ENCODE results near the gene MXD3. TPM values are rescaled to one million over a fixed set of nuclear protein-coding genes. Genes with fewer than 3 reads are reported as not detected.
"Not testable (repeated sequence)": the region's sequence is repeated elsewhere in the genome, so short reads cannot be mapped to it uniquely, and the experiment has no call there.

The MXD3 gene
- total RNA-seq, 1 experiment from 2014 or later, result 121 TPM

DNA sequence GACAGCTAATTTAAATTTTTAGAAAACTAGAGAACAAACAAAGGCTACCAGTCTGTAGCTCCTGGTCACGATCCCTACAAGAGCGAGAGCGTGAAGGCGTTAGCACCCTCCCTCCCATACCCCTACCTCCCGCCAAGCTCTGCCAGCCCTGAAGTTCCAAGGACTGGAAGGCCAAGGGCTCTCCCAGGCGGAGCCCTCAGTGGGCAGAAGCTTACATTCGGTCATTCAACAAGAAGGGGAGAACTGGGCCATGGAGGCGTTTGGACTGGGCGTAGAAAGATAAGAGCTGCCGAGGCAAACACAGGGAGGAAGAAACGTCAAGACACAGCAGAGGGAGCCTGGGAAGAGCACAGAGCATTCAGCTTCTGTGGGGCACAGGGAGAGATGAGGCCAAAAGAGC is 3.0 kb downstream of the MXD3 start:
- H3K27me3 ChIP-seq (replicated peaks), result no peaks in the 10 kb centered on the region
- H3K27ac ChIP-seq, result no peak overlapping the region
- peaks cover 46% of the 10 kb centered on the region for H3K4me1 ChIP-seq (replicated peaks)
- H3K36me3 ChIP-seq, result peaks cover 76% of the 10 kb centered on the region
- H3K4me3 ChIP-seq, result no peak overlapping the region
- DNase-seq (ENCODE audit: low read depth in 1 of 2, low spot score in 2 of 2), result no peak
- no peaks in the 10 kb centered on the region for H3K9me3 ChIP-seq (replicated peaks)

DNA sequence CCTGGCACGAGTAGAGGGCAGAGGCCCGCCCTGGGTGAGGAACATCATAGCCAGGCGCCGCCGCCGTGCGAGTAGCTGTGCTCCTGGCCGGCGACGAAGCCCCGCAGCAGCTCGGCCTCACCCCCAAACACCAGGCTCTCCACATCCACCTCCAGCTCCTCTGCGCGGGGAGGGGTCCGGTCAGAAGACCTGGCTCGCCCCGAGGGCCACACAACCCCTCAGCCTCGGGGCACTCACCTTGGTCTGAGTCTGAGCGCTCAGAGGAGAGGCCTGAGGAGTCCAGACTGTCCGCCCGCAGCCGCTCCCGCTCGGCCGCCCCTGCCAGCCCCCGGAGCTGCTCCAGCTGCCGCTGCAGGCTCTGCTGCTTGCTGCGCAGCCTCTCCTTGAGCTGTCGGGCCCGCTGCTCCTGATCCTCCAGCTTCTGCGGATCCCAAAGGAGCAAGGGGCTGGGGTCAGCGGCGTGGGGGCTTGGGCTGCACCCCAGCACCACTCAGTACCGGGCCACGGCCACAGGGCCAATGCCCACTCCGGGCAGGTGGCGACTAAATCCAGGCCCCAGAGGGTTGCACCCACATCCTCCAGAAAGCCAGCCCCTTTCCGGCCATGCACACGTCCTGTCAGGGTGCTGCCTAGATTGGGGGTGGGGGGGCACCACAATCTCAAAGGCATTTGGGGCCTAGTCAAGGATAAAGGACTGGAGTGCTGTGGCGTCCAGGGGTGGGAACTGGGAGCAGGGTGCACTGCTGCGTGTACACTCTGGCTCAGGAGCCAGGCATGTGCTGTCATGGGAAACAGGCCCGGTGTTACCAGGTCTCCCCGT is 3.9 kb downstream of the MXD3 start:
- H3K27me3 ChIP-seq (replicated peaks), result no peaks in the 10 kb centered on the region
- peak in 1 of 2 experiments; percentile 52 for DNase-seq (ENCODE audit: low read depth in 1 of 2, low spot score in 2 of 2)
- peaks cover 40% of the 10 kb centered on the region for H3K4me1 ChIP-seq (replicated peaks)
- peaks cover 82% of the 10 kb centered on the region for H3K36me3 ChIP-seq
- H3K4me3 ChIP-seq, result no peak overlapping the region
- H3K9me3 ChIP-seq (replicated peaks), result no peaks in the 10 kb centered on the region
- no peak overlapping the region for H3K27ac ChIP-seq

GRCh38 chr5:177306674-177307543 is 4.8 kb downstream of the MXD3 start:
- Histone ChIP-seq H3K9me3 (replicated peaks) (no peaks in the 10 kb centered on the region), H3K36me3 (peaks cover 91% of the 10 kb centered on the region), H3K27me3 (replicated peaks) (no peaks in the 10 kb centered on the region), H3K27ac (no peak overlapping the region), H3K4me1 (replicated peaks) (peaks cover 44% of the 10 kb centered on the region), H3K4me3 (no peak overlapping the region)
- no peak for DNase-seq (ENCODE audit: low read depth in 1 of 2, low spot score in 2 of 2)

- not testable (repeated sequence) for H3K27me3 ChIP-seq (replicated peaks); H3K9me3 ChIP-seq (replicated peaks); DNase-seq (ENCODE audit: low read depth in 1 of 2, low spot score in 2 of 2); H3K4me3 ChIP-seq; H3K27ac ChIP-seq
- H3K4me1 ChIP-seq (replicated peaks), result peaks cover 52% of the 10 kb centered on the region
- H3K36me3 ChIP-seq, result peaks cover 94% of the 10 kb centered on the region
These were observed 5.5 kb downstream of the MXD3 start for GRCh38 chr5:177306103-177306640.

- peak in 1 of 2 experiments; percentile 54 for DNase-seq (ENCODE audit: low read depth in 1 of 2, low spot score in 2 of 2)
- no peaks in the 10 kb centered on the region for H3K27me3 ChIP-seq (replicated peaks)
- H3K27ac ChIP-seq, result no peak overlapping the region
- peaks cover 49% of the 10 kb centered on the region for H3K4me1 ChIP-seq (replicated peaks)
- H3K36me3 ChIP-seq, result peaks cover 92% of the 10 kb centered on the region
- H3K4me3 ChIP-seq, result peak overlapping the region; percentile 78
- no peaks in the 10 kb centered on the region for H3K9me3 ChIP-seq (replicated peaks)
These were observed 7.1 kb downstream of the MXD3 start for GRCh38 chr5:177304392-177305119.

DNA sequence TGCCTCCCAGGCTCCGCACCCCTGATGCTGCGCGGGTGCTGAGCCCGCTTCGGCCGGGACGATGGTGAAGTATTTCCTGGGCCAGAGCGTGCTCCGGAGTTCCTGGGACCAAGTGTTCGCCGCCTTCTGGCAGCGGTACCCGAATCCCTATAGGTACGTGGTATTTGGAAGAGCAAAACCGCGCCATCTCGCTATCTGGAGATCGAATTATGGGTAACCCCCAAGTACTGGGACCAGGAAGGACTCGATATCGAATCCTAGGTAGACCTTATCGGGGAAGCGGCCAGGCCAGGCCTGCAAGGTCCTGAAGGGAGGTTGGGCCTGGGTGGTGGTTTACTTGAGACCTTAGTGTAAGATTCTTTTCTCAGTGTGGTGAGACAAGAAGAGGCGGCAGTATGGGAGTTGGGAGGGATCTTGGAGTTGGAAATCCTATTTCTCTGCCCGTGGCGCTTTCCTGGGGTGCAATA is 7.7 kb downstream of the MXD3 start:
- Histone ChIP-seq H3K9me3 (replicated peaks) (no peaks in the 10 kb centered on the region), H3K27ac (peak overlapping the region; percentile 57), H3K27me3 (replicated peaks) (no peaks in the 10 kb centered on the region), H3K4me3 (peak overlapping the region; percentile 78), H3K36me3 (peaks cover 91% of the 10 kb centered on the region), H3K4me1 (replicated peaks) (peaks cover 45% of the 10 kb centered on the region)
- peak; percentile 53 to 57 for DNase-seq (ENCODE audit: low read depth in 1 of 2, low spot score in 2 of 2)

DNA sequence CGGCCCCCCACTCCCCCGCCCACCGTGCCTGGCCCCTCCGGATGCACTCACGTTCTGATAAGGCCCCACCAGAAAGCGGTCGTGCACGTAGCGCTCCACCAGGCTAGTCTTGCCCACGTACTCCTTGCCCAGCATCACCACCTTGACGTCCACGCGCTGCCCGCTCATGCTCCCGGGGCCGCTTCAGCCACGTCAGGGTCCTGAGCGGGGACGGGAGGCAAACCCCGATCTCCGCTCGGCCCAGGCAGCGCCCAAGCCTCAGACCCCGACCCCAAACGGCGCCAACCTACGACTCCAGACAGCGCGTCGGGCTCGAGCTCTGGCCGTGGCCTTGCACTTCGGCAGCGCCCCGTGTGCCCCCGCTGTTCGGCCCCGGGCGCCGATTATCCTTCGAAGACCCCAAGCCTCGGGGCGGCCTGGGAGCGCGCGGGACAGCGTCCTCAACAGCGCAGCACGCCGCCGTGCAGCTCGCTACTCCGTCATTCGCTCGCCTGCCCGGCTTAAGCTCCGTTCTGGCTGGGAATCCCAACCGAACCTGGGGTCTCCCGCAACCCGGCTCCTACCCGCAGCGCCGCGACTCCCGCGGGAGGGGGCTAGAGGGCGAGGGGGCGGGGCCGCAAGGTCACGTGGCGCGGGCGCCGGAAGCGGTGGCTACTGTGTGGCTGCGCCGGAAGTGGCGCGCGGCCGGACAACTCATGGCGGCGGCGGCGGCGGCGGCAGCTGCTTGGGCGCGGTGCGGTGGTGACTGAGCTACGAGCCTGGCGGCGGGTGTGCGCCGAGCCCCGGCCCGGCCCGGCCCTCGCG is 8.4 kb downstream of the MXD3 start, which contains the start of the genes PRELID1 and RAB24:
Gene PRELID1 (plus strand): TSS at position 679 of the 804 bp plus-strand sequence. CDS start 187 bp downstream, outside the sequence.
Gene RAB24 (minus strand): TSS at position 599 of the 804 bp plus-strand sequence. CDS start 431 bp downstream, at position 168.
- Histone ChIP-seq H3K9me3 (replicated peaks) (no peaks in the 10 kb centered on the region), H3K4me3 (peak within 1 kb of the TSS; percentile 78), H3K4me1 (replicated peaks) (peaks cover 45% of the 10 kb centered on the region), H3K27ac (peak within 1 kb of the TSS; percentile 57), H3K36me3 (peaks cover 86% of the 10 kb centered on the region), H3K27me3 (replicated peaks) (no peaks in the 10 kb centered on the region)
- peak; percentile 86 to 93 for DNase-seq (ENCODE audit: low read depth in 1 of 2, low spot score in 2 of 2)

DNA sequence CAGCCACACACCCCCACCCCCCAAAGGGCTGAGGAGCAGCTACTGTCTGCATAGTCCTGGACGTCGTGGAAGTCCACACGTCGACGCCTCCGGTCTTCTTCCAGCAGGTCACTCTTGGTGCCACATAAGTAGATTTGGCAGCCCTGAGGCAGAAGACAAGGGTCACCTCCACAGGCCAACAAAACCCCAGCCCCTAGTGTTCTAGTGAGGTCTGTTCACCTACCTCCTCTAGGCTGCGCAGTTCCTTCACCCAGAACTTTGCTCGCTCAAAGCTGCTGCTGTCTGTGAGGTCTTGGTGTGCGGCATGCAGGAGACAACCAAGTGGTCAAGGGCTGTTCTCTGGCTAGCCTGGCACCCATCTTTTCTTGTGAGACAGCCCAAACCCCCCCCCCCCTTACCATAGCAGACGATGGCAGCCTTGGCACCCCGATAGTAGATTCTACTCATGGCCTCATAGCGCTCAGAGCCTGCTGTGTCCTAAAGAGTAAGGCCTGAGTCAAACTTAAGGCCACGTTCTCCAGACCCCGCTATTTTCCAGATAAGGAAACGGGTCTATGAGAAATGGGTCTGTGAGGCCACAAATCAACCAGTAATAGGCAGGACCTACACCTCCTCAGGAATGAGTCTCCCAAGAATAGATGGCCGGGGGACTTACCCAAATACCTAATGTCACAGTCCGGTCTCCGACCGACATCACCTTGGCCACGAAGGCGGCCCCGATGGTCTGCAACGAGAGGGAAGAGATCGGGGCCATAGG is 9.2 kb downstream of the MXD3 start:
- H3K36me3 ChIP-seq, result peaks cover 86% of the 10 kb centered on the region
- H3K4me1 ChIP-seq (replicated peaks), result peaks cover 45% of the 10 kb centered on the region
- no peaks in the 10 kb centered on the region for H3K9me3 ChIP-seq (replicated peaks)
- peak overlapping the region; percentile 78 for H3K4me3 ChIP-seq
- no peaks in the 10 kb centered on the region for H3K27me3 ChIP-seq (replicated peaks)
- DNase-seq (ENCODE audit: low read depth in 1 of 2, low spot score in 2 of 2), result no peak
- H3K27ac ChIP-seq, result no peak overlapping the region

- DNase-seq (ENCODE audit: low read depth in 1 of 2, low spot score in 2 of 2), result no peak
- no peak overlapping the region for H3K4me3 ChIP-seq
- H3K27ac ChIP-seq, result no peak overlapping the region
- H3K4me1 ChIP-seq (replicated peaks), result peaks cover 45% of the 10 kb centered on the region
- H3K27me3 ChIP-seq (replicated peaks), result no peaks in the 10 kb centered on the region
- H3K36me3 ChIP-seq, result peaks cover 79% of the 10 kb centered on the region
- no peaks in the 10 kb centered on the region for H3K9me3 ChIP-seq (replicated peaks)
These were observed 10.1 kb downstream of the MXD3 start for GRCh38 chr5:177301503-177302165.

DNA sequence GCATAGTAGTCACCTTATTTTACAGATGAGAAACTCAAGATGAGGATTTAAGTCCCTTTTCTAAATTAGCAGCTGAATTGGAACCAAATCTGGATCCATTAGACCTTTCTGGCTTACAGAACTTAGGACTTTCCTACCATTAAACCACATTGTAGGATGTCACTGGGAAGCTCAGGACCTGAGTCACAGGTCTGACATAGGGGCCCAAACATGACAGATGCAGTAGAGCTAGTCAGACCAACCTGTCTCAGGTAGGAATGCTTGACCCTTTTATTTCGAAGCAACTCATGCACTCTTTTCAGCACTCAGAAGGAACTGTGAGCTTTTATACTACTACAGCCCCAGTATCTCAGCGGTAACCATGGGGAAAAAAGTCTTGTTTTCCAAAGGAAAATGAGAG is 10.7 kb downstream of the MXD3 start:
- Histone ChIP-seq H3K27ac (no peak overlapping the region), H3K4me1 (replicated peaks) (peaks cover 45% of the 10 kb centered on the region), H3K27me3 (replicated peaks) (no peaks in the 10 kb centered on the region), H3K4me3 (no peak overlapping the region), H3K36me3 (peaks cover 80% of the 10 kb centered on the region), H3K9me3 (replicated peaks) (no peaks in the 10 kb centered on the region)
- DNase-seq (ENCODE audit: low read depth in 1 of 2, low spot score in 2 of 2), result no peak

DNA sequence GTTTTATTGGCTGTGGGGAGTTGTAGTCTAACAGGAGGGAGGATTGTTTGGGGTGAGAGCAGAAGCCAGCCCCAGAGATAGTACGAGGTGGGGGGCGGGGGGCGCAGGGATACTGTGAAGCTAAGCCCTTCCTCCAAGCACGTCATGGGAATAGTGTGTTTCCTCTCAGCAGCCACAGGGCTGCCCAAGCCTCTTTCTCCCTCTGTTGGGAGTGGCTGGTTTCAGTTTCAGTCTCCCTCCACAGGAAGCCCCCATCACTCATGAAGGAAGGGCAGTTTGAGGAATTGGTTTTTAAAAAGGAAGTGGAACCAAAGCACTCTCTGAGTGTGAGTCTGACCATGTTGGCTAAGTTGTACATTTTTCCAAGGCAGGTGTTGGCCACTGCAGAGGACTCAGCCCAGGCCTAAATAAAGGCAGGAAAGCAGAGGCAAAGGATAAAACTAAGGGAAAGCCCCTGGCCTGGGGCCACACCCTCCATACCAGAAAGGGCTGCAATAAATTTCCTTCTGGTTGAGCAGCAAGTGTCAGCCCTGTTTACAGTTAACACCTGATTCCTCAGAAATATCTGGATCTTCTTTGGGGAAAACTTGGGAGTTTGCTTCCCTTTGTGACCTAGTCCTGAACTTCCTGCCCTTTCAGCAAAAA is 11.3 kb downstream of the MXD3 start:
- Histone ChIP-seq H3K4me1 (replicated peaks) (peaks cover 41% of the 10 kb centered on the region), H3K27me3 (replicated peaks) (no peaks in the 10 kb centered on the region), H3K36me3 (peaks cover 80% of the 10 kb centered on the region), H3K4me3 (no peak overlapping the region), H3K27ac (peak overlapping the region; percentile 49), H3K9me3 (replicated peaks) (no peaks in the 10 kb centered on the region)
- DNase-seq (ENCODE audit: low read depth in 1 of 2, low spot score in 2 of 2), result peak; percentile 79 to 82

All from SJSA1 (cell line).